GM23248 (cell line): ENCODE data around the gene RAD51B. TPM values are rescaled to one million over a fixed set of nuclear protein-coding genes. Genes with fewer than 3 reads are reported as not detected.

Experiments used
- DNase-seq: peaks from one replicate; pipeline ENCODE4 v3.0.0-alpha.2; 2015
- H2AFZ ChIP-seq: fragments of 200-600 bp; sonication (generic); 2 replicates; pipeline ENCODE4 v1.6.1; 2016; ENCODE audit warnings: antibody characterized with exemption
- H3F3A ChIP-seq: fragments of 200-600 bp; sonication (generic); 2 replicates; pipeline ENCODE4 v1.6.1; 2016; ENCODE audit warnings: mild to moderate bottlenecking, antibody characterized with exemption, mixed run types; ENCODE audit not compliant: insufficient read depth
- H3K27ac ChIP-seq: fragments of 200-600 bp; sonication (generic); 2 replicates; pipeline ENCODE4 v1.5.1; 2016; ENCODE audit warnings: mild to moderate bottlenecking
- H3K27me3 ChIP-seq: fragments of 200-600 bp; sonication (generic); replicated peaks from 2 replicates; pipeline ENCODE4 v1.6.1; 2016; ENCODE audit warnings: mild to moderate bottlenecking; ENCODE audit not compliant: insufficient read depth
- H3K36me3 ChIP-seq: fragments of 200-600 bp; sonication (generic); 2 replicates; pipeline ENCODE4 v1.6.1; 2016; ENCODE audit warnings: low read depth, mild to moderate bottlenecking
- H3K4me1 ChIP-seq: fragments of 200-600 bp; sonication (generic); 2 replicates; pipeline ENCODE4 v1.6.1; 2016; ENCODE audit warnings: mild to moderate bottlenecking; ENCODE audit not compliant: insufficient read depth
- H3K4me2 ChIP-seq: fragments of 200-600 bp; sonication (generic); one replicate; pipeline ENCODE4 v1.6.1; 2016; ENCODE audit warnings: mild to moderate bottlenecking; ENCODE audit not compliant: unreplicated experiment
- H3K4me3 ChIP-seq: fragments of 200-600 bp; sonication (generic); 2 replicates; pipeline ENCODE4 v1.5.1; 2016; ENCODE audit warnings: mild to moderate bottlenecking
- H3K79me2 ChIP-seq: fragments of 200-600 bp; sonication (generic); 2 replicates; pipeline ENCODE4 v1.6.1; 2016; ENCODE audit warnings: mild to moderate bottlenecking; ENCODE audit not compliant: insufficient read depth
- H3K9ac ChIP-seq: fragments of 200-600 bp; sonication (generic); 2 replicates; pipeline ENCODE4 v1.6.1; 2016; ENCODE audit warnings: mild to moderate bottlenecking
- H3K9me2 ChIP-seq: fragments of 200-600 bp; sonication (generic); 2 replicates; pipeline ENCODE4 v1.6.1; 2016; ENCODE audit warnings: mixed run types, mild to moderate bottlenecking, moderate library complexity; ENCODE audit not compliant: insufficient read depth
- H3K9me3 ChIP-seq: fragments of 200-600 bp; sonication (generic); one replicate; pipeline ENCODE4 v1.6.1; 2017; ENCODE audit warnings: low read depth
- H4K20me1 ChIP-seq: fragments of 200-600 bp; sonication (generic); 2 replicates; pipeline ENCODE4 v1.6.0; 2016; ENCODE audit not compliant: insufficient read depth
- EZH2 ChIP-seq: fragments of 200-600 bp; sonication (generic); IDR thresholded peaks from 2 replicates; pipeline ENCODE4 v1.6.1; 2018; ENCODE audit warnings: antibody characterized with exemption, mild to moderate bottlenecking; ENCODE audit not compliant: insufficient read depth, poor library complexity, severe bottlenecking
- EZH2phosphoT487 ChIP-seq: fragments of 200-600 bp; sonication (generic); IDR thresholded peaks from 2 replicates; pipeline ENCODE4 v1.6.1; 2018; ENCODE audit warnings: antibody characterized with exemption, moderate library complexity, mild to moderate bottlenecking, low read depth; ENCODE audit not compliant: insufficient read depth
- WGBS, 2 experiments: methylation state at CpG; one replicate each; pipeline ENCODE4 v1.1.6; 2015 to 2017; ENCODE audit warnings: low lambda C conversion rate in 2 of 2, low coverage in 1 of 2; ENCODE audit errors: missing lambda C conversion rate in 2 of 2; 5-methylcytosine and 5-hydroxymethylcytosine counted together
- in situ Hi-C: fragments of 300-500 bp; cut with MboI; formaldehyde crosslinking; loops from 2 replicates; pipeline ENCODE4 v1.15.0; 2020
- polyA plus RNA-seq: library from polyadenylated mRNA; unstranded; fragments of >200 nt; fragmentation: Nextera tagmentation; extraction: Ambion mirVana; gene quantifications from 2 replicates; pipeline ENCODE4 v1.2.1, GENCODE V29; 2016
- total RNA-seq: library from RNA; depleted of rRNA; stranded (reverse); fragments of >200 nt; shearing (Covaris generic); gene quantifications from 2 replicates; pipeline ENCODE4 v1.2.3, GENCODE V29; 2014

Gene RAD51B
- total and polyA plus RNA-seq, 2 experiments from 2014 or later, result 4.0 to 8.8 TPM

GRCh38 chr14:68380329-68380741, 560.8 kb downstream of the RAD51B start:
- Histone ChIP-seq H2AFZ (peak overlapping the region; percentile 12; the same call in 1 of the 2 replicates), H3K79me2 (no peaks in the 10 kb centered on the region), H3K4me3 (peak overlapping the region; percentile 14; the same call in 1 of the 2 replicates), H3F3A (peaks cover 19% of the 10 kb centered on the region), H3K9me2 (no peaks in the 10 kb centered on the region), H3K36me3 (no peaks in the 10 kb centered on the region), H3K9ac (peak overlapping the region; percentile 69), H3K27ac (peak overlapping the region; percentile 90), H4K20me1 (no peaks in the 10 kb centered on the region), H3K27me3 (no peaks in the 10 kb centered on the region), H3K4me1 (peaks cover 52% of the 10 kb centered on the region), H3K9me3 (no peaks in the 10 kb centered on the region), H3K4me2 (peak overlapping the region; percentile 62)
- in situ Hi-C loops, result no loop called here
- DNase-seq, result peak; percentile 75
- 2 to 6% methylated on average over 1 of the region's 1 CpG for WGBS, 2 experiments
- TF ChIP-seq EZH2 (no peak), EZH2phosphoT487 (no peak)

- Histone ChIP-seq H4K20me1 (no peaks in the 10 kb centered on the region), H3K4me3 (no peak overlapping the region), H3K9ac (peak overlapping the region; percentile 11; the same call in 1 of the 2 replicates), H3K4me1 (peaks cover 37% of the 10 kb centered on the region), H3K79me2 (no peaks in the 10 kb centered on the region), H3K36me3 (no peaks in the 10 kb centered on the region), H2AFZ (peak overlapping the region; percentile 26; the same call in 1 of the 2 replicates), H3K27ac (peak overlapping the region; percentile 40), H3F3A (peaks cover 17% of the 10 kb centered on the region), H3K9me3 (no peaks in the 10 kb centered on the region), H3K9me2 (no peaks in the 10 kb centered on the region), H3K27me3 (no peaks in the 10 kb centered on the region), H3K4me2 (no peak overlapping the region)
- 10 to 13% methylated on average over 6 of the region's 6 CpGs for WGBS, 2 experiments
- TF ChIP-seq EZH2 (no peak), EZH2phosphoT487 (no peak)
- in situ Hi-C loops, result no loop called here
- DNase-seq, result peak; percentile 81
Observed at GRCh38 chr14:68384335-68384734, 564.8 kb downstream of the RAD51B start.

- peak; percentile 21 for DNase-seq
- Histone ChIP-seq H3K27me3 (no peaks in the 10 kb centered on the region), H3F3A (peaks cover 12% of the 10 kb centered on the region), H3K9me3 (no peaks in the 10 kb centered on the region), H3K9me2 (no peaks in the 10 kb centered on the region), H3K4me2 (no peak overlapping the region), H3K79me2 (no peaks in the 10 kb centered on the region), H3K9ac (peak overlapping the region; percentile 11; the same call in 1 of the 2 replicates), H4K20me1 (no peaks in the 10 kb centered on the region), H2AFZ (no peak overlapping the region), H3K4me3 (no peak overlapping the region), H3K4me1 (peaks cover 31% of the 10 kb centered on the region), H3K27ac (peak overlapping the region; percentile 40), H3K36me3 (no peaks in the 10 kb centered on the region)
- 56 to 58% methylated on average over 9 of the region's 9 CpGs for WGBS, 2 experiments
- in situ Hi-C loops, result no loop called here
- TF ChIP-seq EZH2phosphoT487 (no peak), EZH2 (no peak)
Observed at GRCh38 chr14:68384881-68385280, 565.3 kb downstream of the RAD51B start.

- Histone ChIP-seq H3K27ac (no peak overlapping the region), H3K9me3 (no peaks in the 10 kb centered on the region), H3F3A (peaks cover 5% of the 10 kb centered on the region; the same call in 1 of the 2 replicates), H3K36me3 (no peaks in the 10 kb centered on the region), H3K79me2 (no peaks in the 10 kb centered on the region), H3K4me3 (no peak overlapping the region), H3K9me2 (no peaks in the 10 kb centered on the region), H3K9ac (no peak overlapping the region), H3K4me2 (no peak overlapping the region), H3K4me1 (peaks cover 23% of the 10 kb centered on the region), H4K20me1 (no peaks in the 10 kb centered on the region), H3K27me3 (no peaks in the 10 kb centered on the region), H2AFZ (no peak overlapping the region)
- 100% methylated on average over 1 of the region's 1 CpG for WGBS, 2 experiments
- in situ Hi-C loops, result no loop called here
- DNase-seq, result no peak
- no peak for TF ChIP-seq EZH2phosphoT487
- no peak for TF ChIP-seq EZH2
Observed at GRCh38 chr14:68386446-68386845, 566.9 kb downstream of the RAD51B start.
